Activated CD8-positive, alpha-beta memory T cell treated with anti-CD3 and anti-CD28 coated beads, Interleukin-2, amount 10 ng/mL, durations not matched to agents 7 days and 5 days (primary cell): ENCODE measurements around the gene GATA1. TPM values are rescaled to one million over a fixed set of nuclear protein-coding genes. Genes with fewer than 3 reads are reported as not detected.

ENCODE experiments used
- ATAC-seq: fragments of 150-1000 bp; cut with Tn5 transposase; one replicate; pipeline ENCODE4 v1.10.0; 2021; ENCODE audit warnings: moderate library complexity
- CTCF ChIA-PET: fragments of 350-600 bp; sonication (Branson Sonifier 250); formaldehyde crosslinking; loops from one replicate; lab custom pipeline; 2021; ENCODE audit warnings: antibody characterized with exemption; lab: Charles Lee
- DNase-seq: peaks from one replicate; pipeline ENCODE4 v3.0.0-alpha.2; 2020
- H3K27ac Mint-ChIP-seq: one replicate; pipeline ENCODE4 v1.8.0; 2021; ENCODE audit warnings: mild to moderate bottlenecking, mixed read lengths
- H3K27me3 Mint-ChIP-seq: one replicate; pipeline ENCODE4 v1.8.0; 2021; ENCODE audit warnings: mixed read lengths
- H3K36me3 Mint-ChIP-seq: one replicate; pipeline ENCODE4 v1.8.0; 2021; ENCODE audit warnings: mild to moderate bottlenecking, mixed read lengths
- H3K4me1 Mint-ChIP-seq: one replicate; pipeline ENCODE4 v1.8.0; 2021; ENCODE audit warnings: mixed read lengths
- H3K4me3 Mint-ChIP-seq: one replicate; pipeline ENCODE4 v1.8.0; 2021; ENCODE audit warnings: mild to moderate bottlenecking, moderate library complexity, mixed read lengths
- H3K9me3 Mint-ChIP-seq: one replicate; pipeline ENCODE4 v1.8.0; 2022; ENCODE audit warnings: low read depth, mixed read lengths
- total RNA-seq, 2 experiments: library from RNA; stranded (reverse); gene quantifications; one replicate each; pipeline ENCODE4 v1.2.3, GENCODE V29; 2021

GATA1 gene
- total RNA-seq, 2 experiments from 2014 or later, result not detected

GRCh38 chrX:48769230-48769629 lies 17.2 kb upstream of the GATA1 start:
- CTCF ChIA-PET, result interaction anchor here (1.3 kb wide), 1 partner anchor 10 kb away, joined by 4 read pairs; no protein-coding TSS in a partner anchor
- no peak overlapping the region for H3K27ac Mint-ChIP-seq
- DNase-seq, result no peak
- peaks cover 8% of the 10 kb centered on the region for H3K27me3 Mint-ChIP-seq
- no peak for ATAC-seq
- H3K4me1 Mint-ChIP-seq, result no peaks in the 10 kb centered on the region
- no peaks in the 10 kb centered on the region for H3K9me3 Mint-ChIP-seq
- H3K36me3 Mint-ChIP-seq, result no peaks in the 10 kb centered on the region
- H3K4me3 Mint-ChIP-seq, result no peak overlapping the region

GRCh38 chrX:48770296-48770695 lies 16.1 kb upstream of the GATA1 start:
- CTCF ChIA-PET, result no interaction called here

GRCh38 chrX:48772602-48773001 lies 13.8 kb upstream of the GATA1 start:
- no peaks in the 10 kb centered on the region for H3K36me3 Mint-ChIP-seq
- no peaks in the 10 kb centered on the region for H3K4me1 Mint-ChIP-seq
- H3K9me3 Mint-ChIP-seq, result no peaks in the 10 kb centered on the region
- H3K4me3 Mint-ChIP-seq, result no peak overlapping the region
- CTCF ChIA-PET, result no interaction called here
- DNase-seq (no peak), ATAC-seq (no peak)
- H3K27ac Mint-ChIP-seq, result no peak overlapping the region
- peaks cover 16% of the 10 kb centered on the region for H3K27me3 Mint-ChIP-seq

More at GRCh38 chrX:48770296-48770695, 16.1 kb upstream of the GATA1 start:
- Mint-ChIP-seq H3K9me3 (no peaks in the 10 kb centered on the region), H3K27me3 (peaks cover 8% of the 10 kb centered on the region), H3K4me3 (no peak overlapping the region), H3K36me3 (no peaks in the 10 kb centered on the region), H3K4me1 (no peaks in the 10 kb centered on the region), H3K27ac (no peak overlapping the region)
- no peak for ATAC-seq
- DNase-seq, result no peak

- Mint-ChIP-seq H3K36me3 (no peaks in the 10 kb centered on the region), H3K9me3 (no peaks in the 10 kb centered on the region), H3K4me3 (no peak overlapping the region), H3K27me3 (peaks cover 12% of the 10 kb centered on the region), H3K27ac (no peak overlapping the region), H3K4me1 (no peaks in the 10 kb centered on the region)
- DNase-seq, result no peak
- CTCF ChIA-PET, result no interaction called here
- ATAC-seq, result no peak
Measured at GRCh38 chrX:48776818-48777439, 9.5 kb upstream of the GATA1 start.

GRCh38 chrX:48779399-48779798 lies 7.0 kb upstream of the GATA1 start:
- Mint-ChIP-seq H3K9me3 (no peaks in the 10 kb centered on the region), H3K36me3 (no peaks in the 10 kb centered on the region), H3K27ac (no peak overlapping the region), H3K27me3 (peaks cover 12% of the 10 kb centered on the region), H3K4me1 (no peaks in the 10 kb centered on the region), H3K4me3 (no peak overlapping the region)
- CTCF ChIA-PET, result interaction anchor here (1.5 kb wide), 1 partner anchor 10 kb away, joined by 4 read pairs; no protein-coding TSS in a partner anchor
- ATAC-seq (no peak), DNase-seq (no peak)

- no peak for DNase-seq
- no peaks in the 10 kb centered on the region for H3K36me3 Mint-ChIP-seq
- no peak overlapping the region for H3K27ac Mint-ChIP-seq
- no peaks in the 10 kb centered on the region for H3K9me3 Mint-ChIP-seq
- H3K27me3 Mint-ChIP-seq, result peaks cover 12% of the 10 kb centered on the region
- CTCF ChIA-PET, result no interaction called here
- H3K4me1 Mint-ChIP-seq, result no peaks in the 10 kb centered on the region
- no peak for ATAC-seq
- H3K4me3 Mint-ChIP-seq, result no peak overlapping the region
Measured at GRCh38 chrX:48781705-48782104, 4.7 kb upstream of the GATA1 start.

GRCh38 chrX:48782216-48782615 lies 4.2 kb upstream of the GATA1 start:
- Mint-ChIP-seq H3K36me3 (no peaks in the 10 kb centered on the region), H3K9me3 (no peaks in the 10 kb centered on the region), H3K27ac (no peak overlapping the region), H3K4me1 (no peaks in the 10 kb centered on the region), H3K4me3 (no peak overlapping the region), H3K27me3 (peaks cover 13% of the 10 kb centered on the region)
- no peak for ATAC-seq
- CTCF ChIA-PET, result no interaction called here
- DNase-seq, result no peak

GRCh38 chrX:48782795-48783194 lies 3.6 kb upstream of the GATA1 start:
- ATAC-seq (no peak), DNase-seq (no peak)
- Mint-ChIP-seq H3K27me3 (peaks cover 12% of the 10 kb centered on the region), H3K4me3 (no peak overlapping the region), H3K4me1 (no peaks in the 10 kb centered on the region), H3K36me3 (no peaks in the 10 kb centered on the region), H3K9me3 (no peaks in the 10 kb centered on the region), H3K27ac (no peak overlapping the region)
- CTCF ChIA-PET, result no interaction called here

GRCh38 chrX:48784726-48785125 lies 1.7 kb upstream of the GATA1 start:
- CTCF ChIA-PET, result no interaction called here
- ATAC-seq (no peak), DNase-seq (no peak)
- no peak overlapping the region for H3K27ac Mint-ChIP-seq
- no peaks in the 10 kb centered on the region for H3K9me3 Mint-ChIP-seq
- H3K36me3 Mint-ChIP-seq, result no peaks in the 10 kb centered on the region
- H3K4me1 Mint-ChIP-seq, result peaks cover 5% of the 10 kb centered on the region
- H3K4me3 Mint-ChIP-seq, result no peak overlapping the region
- H3K27me3 Mint-ChIP-seq, result peaks cover 12% of the 10 kb centered on the region

GRCh38 chrX:48785186-48785539 lies 1.2 kb upstream of the GATA1 start:
- no peak for ATAC-seq
- CTCF ChIA-PET, result no interaction called here

GRCh38 chrX:48785540-48786214 lies 713 bp upstream of the GATA1 start:
- ATAC-seq, result no peak
- H3K27me3 Mint-ChIP-seq, result peaks cover 12% of the 10 kb centered on the region
- H3K9me3 Mint-ChIP-seq, result no peaks in the 10 kb centered on the region
- CTCF ChIA-PET, result no interaction called here
- H3K27ac Mint-ChIP-seq, result no peak overlapping the region
- H3K4me1 Mint-ChIP-seq, result peaks cover 9% of the 10 kb centered on the region
- H3K36me3 Mint-ChIP-seq, result no peaks in the 10 kb centered on the region
- DNase-seq, result no peak
- H3K4me3 Mint-ChIP-seq, result no peak overlapping the region

More at GRCh38 chrX:48785186-48785539, 1.2 kb upstream of the GATA1 start:
- no peak for DNase-seq
- peaks cover 9% of the 10 kb centered on the region for H3K4me1 Mint-ChIP-seq
- no peaks in the 10 kb centered on the region for H3K9me3 Mint-ChIP-seq
- H3K27ac Mint-ChIP-seq, result no peak overlapping the region
- no peak overlapping the region for H3K4me3 Mint-ChIP-seq
- H3K36me3 Mint-ChIP-seq, result no peaks in the 10 kb centered on the region
- H3K27me3 Mint-ChIP-seq, result peaks cover 12% of the 10 kb centered on the region

GRCh38 chrX:48786825-48787504 lies 575 bp downstream of the GATA1 start:
- CTCF ChIA-PET, result interaction anchor here (0.6 kb wide), 1 partner anchor 381 kb away, joined by 4 read pairs; no protein-coding TSS in a partner anchor
- ATAC-seq, result no peak

GRCh38 chrX:48787505-48788443 lies 1.4 kb downstream of the GATA1 start:
- Mint-ChIP-seq H3K4me1 (peaks cover 9% of the 10 kb centered on the region), H3K27me3 (peaks cover 12% of the 10 kb centered on the region), H3K36me3 (no peaks in the 10 kb centered on the region), H3K9me3 (no peaks in the 10 kb centered on the region), H3K4me3 (no peak overlapping the region), H3K27ac (no peak overlapping the region)
- CTCF ChIA-PET, result interaction anchor here (0.6 kb wide), 1 partner anchor 380 kb away, joined by 4 read pairs; no protein-coding TSS in a partner anchor
- no peak for DNase-seq
- no peak for ATAC-seq

More at GRCh38 chrX:48786825-48787504, 575 bp downstream of the GATA1 start:
- Mint-ChIP-seq H3K27me3 (peaks cover 12% of the 10 kb centered on the region), H3K4me3 (no peak overlapping the region), H3K4me1 (peaks cover 9% of the 10 kb centered on the region), H3K9me3 (no peaks in the 10 kb centered on the region), H3K36me3 (no peaks in the 10 kb centered on the region), H3K27ac (no peak overlapping the region)
- no peak for DNase-seq
